ENCODE measurements around the gene MACROD2. TPM values are rescaled to one million over a fixed set of nuclear protein-coding genes. Genes with fewer than 3 reads are reported as not detected.

The MACROD2 gene
- total and polyA plus RNA-seq, 4 donors: 0.66 to 10.5 (median 3.3) TPM

- no peaks in the 10 kb centered on the region for H3K27me3 ChIP-seq (ENCODE audit: control insufficient read depth in 4 of 4, insufficient read depth in 4 of 4, low read length in 3 of 4)
- 1% methylated on average over 1 of the region's 1 CpG for WGBS
- H3K36me3 ChIP-seq (ENCODE audit: control insufficient read depth in 4 of 4, insufficient read depth in 3 of 4, low read depth in 1 of 4, low read length in 3 of 4): peaks cover 0 to 2% (median 0%) of the 10 kb centered on the region in 4 donors
- H3K4me3 ChIP-seq (ENCODE audit: low read depth in 1 of 3, low read length in 3 of 3): no peak overlapping the region
- DNase-seq (ENCODE audit: low spot score): no peak
- no peak overlapping the region for H3K9ac ChIP-seq (ENCODE audit: low read depth in 1 of 2, low read length in 2 of 2)
- no peak overlapping the region for H3K27ac ChIP-seq (ENCODE audit: low read depth in 1 of 2, low read length in 2 of 2)
- TF ChIP-seq EGR1 (IDR thresholded peaks at IDR 0.05; ENCODE audit: low read depth in 2 of 2): no peak
- TF ChIP-seq FOXA1 (IDR thresholded peaks at IDR 0.05): no peak
- TF ChIP-seq RXRA (IDR thresholded peaks at IDR 0.05): no peak
- no peak for TF ChIP-seq REST (IDR thresholded peaks at IDR 0.05)
- TF ChIP-seq HNF4A (conservative IDR thresholded peaks at IDR 0.05): no peak
- TF ChIP-seq ZBTB33 (IDR thresholded peaks at IDR 0.05): no peak
- TF ChIP-seq RAD21 (IDR thresholded peaks at IDR 0.05): no peak
- TF ChIP-seq GABPA (IDR thresholded peaks at IDR 0.05 in 1 of 2, conservative IDR thresholded peaks at IDR 0.05 in 1 of 2): no peak
- no peak for TF ChIP-seq TAF1 (conservative IDR thresholded peaks at IDR 0.05)
- no peak for TF ChIP-seq NR2F2 (IDR thresholded peaks at IDR 0.05)
- no peak for TF ChIP-seq MAX (IDR thresholded peaks at IDR 0.05)
- peaks cover 0 to 8% (median 5%) of the 10 kb centered on the region in 4 donors for H3K9me3 ChIP-seq (ENCODE audit: control insufficient read depth in 4 of 4, low read length in 3 of 4)
- no peaks in the 10 kb centered on the region for H3K4me1 ChIP-seq (ENCODE audit: control insufficient read depth in 4 of 4, insufficient read depth in 4 of 4, low read length in 3 of 4)
Measured at GRCh38 chr20:15942130-15942529, 1946.8 kb downstream of the MACROD2 start.

GRCh38 chr20:15945289-15945688 lies 1950.0 kb downstream of the MACROD2 start:
- TF ChIP-seq SP1 (IDR thresholded peaks at IDR 0.05) (no peak), ZBTB33 (IDR thresholded peaks at IDR 0.05) (no peak), CTCF (IDR thresholded peaks at IDR 0.05; ENCODE audit: low read depth, low read length, missing input control) (no peak)
- DNase-seq (ENCODE audit: low spot score): no peak
- no peak overlapping the region for H3K27ac ChIP-seq (ENCODE audit: low read depth in 1 of 2, low read length in 2 of 2)

More at GRCh38 chr20:15945289-15945688, 1950.0 kb downstream of the MACROD2 start:
- no peak overlapping the region for H3K9ac ChIP-seq (ENCODE audit: low read depth in 1 of 2, low read length in 2 of 2)
- H3K27me3 ChIP-seq (ENCODE audit: control insufficient read depth in 4 of 4, insufficient read depth in 4 of 4, low read length in 3 of 4): no peaks in the 10 kb centered on the region
- peaks cover 0 to 2% (median 0%) of the 10 kb centered on the region in 4 donors for H3K36me3 ChIP-seq (ENCODE audit: control insufficient read depth in 4 of 4, insufficient read depth in 3 of 4, low read depth in 1 of 4, low read length in 3 of 4)
- no peak overlapping the region for H3K4me3 ChIP-seq (ENCODE audit: low read depth in 1 of 3, low read length in 3 of 3)
- no peaks in the 10 kb centered on the region for H3K9me3 ChIP-seq (ENCODE audit: control insufficient read depth in 4 of 4, low read length in 3 of 4)
- no peaks in the 10 kb centered on the region for H3K4me1 ChIP-seq (ENCODE audit: control insufficient read depth in 4 of 4, insufficient read depth in 4 of 4, low read length in 3 of 4)

All from liver (tissue), 9 donors.